Neural progenitor cell (in vitro differentiated cells): ENCODE measurements around the gene FAM53C. TPM values are rescaled to one million over a fixed set of nuclear protein-coding genes. Genes with fewer than 3 reads are reported as not detected.

Experiments used
- DNase-seq: peaks from one replicate; pipeline ENCODE4 v3.0.0-alpha.2; 2016; ENCODE audit warnings: low spot score
- H2AFZ ChIP-seq: fragments of 200-600 bp; sonication (generic); replicated peaks from 2 replicates; pipeline ENCODE4 v1.6.1; 2016; ENCODE audit warnings: antibody characterized with exemption
- H3F3A ChIP-seq: fragments of 200-600 bp; sonication (generic); 2 replicates; pipeline ENCODE4 v1.6.1; 2016; ENCODE audit warnings: antibody characterized with exemption, low read depth
- H3K27ac ChIP-seq: fragments of 200-600 bp; sonication (generic); 2 replicates; pipeline ENCODE4 v1.5.1; 2016; ENCODE audit warnings: mild to moderate bottlenecking
- H3K27me3 ChIP-seq: fragments of 200-600 bp; sonication (generic); 2 replicates; pipeline ENCODE4 v1.6.1; 2016; ENCODE audit warnings: mild to moderate bottlenecking, moderate library complexity
- H3K36me3 ChIP-seq: fragments of 200-600 bp; sonication (generic); 2 replicates; pipeline ENCODE4 v1.5.1; 2016
- H3K4me1 ChIP-seq: fragments of 200-600 bp; sonication (generic); 2 replicates; pipeline ENCODE4 v1.6.1; 2016; ENCODE audit warnings: mixed run types
- H3K4me2 ChIP-seq: fragments of 200-600 bp; sonication (generic); 2 replicates; pipeline ENCODE4 v1.6.1; 2016
- H3K4me3 ChIP-seq: fragments of 200-600 bp; sonication (generic); 2 replicates; pipeline ENCODE4 v1.5.1; 2016
- H3K79me2 ChIP-seq: fragments of 200-600 bp; sonication (generic); 2 replicates; pipeline ENCODE4 v1.6.1; 2016; ENCODE audit warnings: low read depth
- H3K9ac ChIP-seq: fragments of 200-600 bp; sonication (generic); 2 replicates; pipeline ENCODE4 v1.6.1; 2016
- H3K9me3 ChIP-seq: fragments of 200-600 bp; sonication (generic); 2 replicates; pipeline ENCODE4 v1.5.1; 2016; ENCODE audit warnings: low read depth
- H4K20me1 ChIP-seq: fragments of 200-600 bp; sonication (generic); 2 replicates; pipeline ENCODE4 v1.6.1; 2016; ENCODE audit warnings: low read depth
- H3K27ac Mint-ChIP-seq: 3 replicates; pipeline ENCODE4 v1.8.0; 2021; ENCODE audit warnings: mixed read lengths
- H3K27me3 Mint-ChIP-seq: 2 replicates; pipeline ENCODE4 v1.8.0; 2022; ENCODE audit warnings: low read depth, mild to moderate bottlenecking, inconsistent platforms, moderate library complexity, mixed read lengths; ENCODE audit not compliant: insufficient read depth
- H3K36me3 Mint-ChIP-seq: 3 replicates; pipeline ENCODE4 v1.8.0; 2021; ENCODE audit warnings: mixed read lengths
- H3K4me1 Mint-ChIP-seq: 3 replicates; pipeline ENCODE4 v1.8.0; 2021; ENCODE audit warnings: mixed read lengths
- H3K4me3 Mint-ChIP-seq: 3 replicates; pipeline ENCODE4 v1.8.0; 2021; ENCODE audit warnings: mild to moderate bottlenecking, moderate library complexity, mixed read lengths
- H3K9me3 Mint-ChIP-seq: 3 replicates; pipeline ENCODE4 v1.8.0; 2020; ENCODE audit warnings: mixed read lengths
- CTCF ChIP-seq: fragments of 200-600 bp; sonication (generic); IDR thresholded peaks from 2 replicates; pipeline ENCODE4 v1.5.1; 2017; ENCODE audit warnings: antibody characterized with exemption, mild to moderate bottlenecking
- EZH2 ChIP-seq: fragments of 200-600 bp; sonication (generic); IDR thresholded peaks from 2 replicates; pipeline ENCODE4 v1.6.1; 2017; ENCODE audit warnings: antibody characterized with exemption, mild to moderate bottlenecking, moderate library complexity
- EZH2phosphoT487 ChIP-seq: fragments of 200-600 bp; sonication (generic); IDR thresholded peaks from 2 replicates; pipeline ENCODE4 v1.6.1; 2017; ENCODE audit warnings: antibody characterized with exemption
- total RNA-seq: library from RNA; depleted of rRNA; stranded (reverse); fragments of >200 nt; gene quantifications from 2 replicates; pipeline ENCODE4 v1.2.3, GENCODE V29; 2015; ENCODE audit warnings: low replicate concordance

The FAM53C gene
- total RNA-seq, 1 donor from 2014 or later, result 68.0 TPM

- peaks cover 24% of the 10 kb centered on the region for H3F3A ChIP-seq
- Mint-ChIP-seq H3K9me3 (no peaks in the 10 kb centered on the region), H3K36me3 (peaks cover 11% of the 10 kb centered on the region), H3K4me3 (no peak overlapping the region), H3K4me1 (peaks cover 8% of the 10 kb centered on the region), H3K27me3 (no peaks in the 10 kb centered on the region), H3K27ac (no peak overlapping the region)
- H3K36me3 ChIP-seq, result no peaks in the 10 kb centered on the region
- no peak for TF ChIP-seq EZH2
- no peak for TF ChIP-seq EZH2phosphoT487
- TF ChIP-seq CTCF, result no peak
- H2AFZ ChIP-seq, result no peak overlapping the region
- peaks cover 100% of the 10 kb centered on the region for H4K20me1 ChIP-seq
- peaks cover 100% of the 10 kb centered on the region for H3K79me2 ChIP-seq
- no peak overlapping the region for H3K4me2 ChIP-seq
- H3K27ac ChIP-seq, result no peak overlapping the region
- H3K9me3 ChIP-seq, result no peaks in the 10 kb centered on the region
- no peak overlapping the region for H3K9ac ChIP-seq
- no peak overlapping the region for H3K4me3 ChIP-seq
- no peak for DNase-seq
- H3K4me1 ChIP-seq, result peaks cover 10% of the 10 kb centered on the region
- no peaks in the 10 kb centered on the region for H3K27me3 ChIP-seq
These were observed 26.5 kb downstream of the FAM53C start for GRCh38 chr5:138364576-138364975.

- Mint-ChIP-seq H3K9me3 (no peaks in the 10 kb centered on the region), H3K27ac (no peak overlapping the region), H3K4me1 (peaks cover 3% of the 10 kb centered on the region), H3K4me3 (no peak overlapping the region), H3K36me3 (peaks cover 8% of the 10 kb centered on the region), H3K27me3 (no peaks in the 10 kb centered on the region)
- Histone ChIP-seq H3K4me1 (peaks cover 2% of the 10 kb centered on the region), H2AFZ (no peak overlapping the region), H3K9me3 (no peaks in the 10 kb centered on the region), H3K27me3 (no peaks in the 10 kb centered on the region), H3K4me2 (no peak overlapping the region), H3K27ac (no peak overlapping the region), H3K4me3 (no peak overlapping the region), H3F3A (peaks cover 4% of the 10 kb centered on the region), H4K20me1 (peaks cover 98% of the 10 kb centered on the region), H3K36me3 (no peaks in the 10 kb centered on the region), H3K79me2 (peaks cover 100% of the 10 kb centered on the region), H3K9ac (no peak overlapping the region)
- DNase-seq, result no peak
- TF ChIP-seq CTCF (no peak), EZH2phosphoT487 (no peak), EZH2 (no peak)
These were observed 28.7 kb downstream of the FAM53C start for GRCh38 chr5:138366632-138367382.

- no peaks in the 10 kb centered on the region for H3F3A ChIP-seq
- no peak overlapping the region for H3K27ac ChIP-seq
- H2AFZ ChIP-seq, result no peak overlapping the region
- Mint-ChIP-seq H3K4me3 (no peak overlapping the region), H3K9me3 (no peaks in the 10 kb centered on the region), H3K4me1 (peaks cover 3% of the 10 kb centered on the region), H3K27ac (no peak overlapping the region), H3K27me3 (no peaks in the 10 kb centered on the region), H3K36me3 (peaks cover 8% of the 10 kb centered on the region)
- H4K20me1 ChIP-seq, result peaks cover 83% of the 10 kb centered on the region
- H3K9ac ChIP-seq, result no peak overlapping the region
- no peak for DNase-seq
- H3K79me2 ChIP-seq, result peaks cover 100% of the 10 kb centered on the region
- peaks cover 4% of the 10 kb centered on the region for H3K36me3 ChIP-seq
- H3K27me3 ChIP-seq, result no peaks in the 10 kb centered on the region
- TF ChIP-seq EZH2 (no peak), EZH2phosphoT487 (no peak), CTCF (no peak)
- no peaks in the 10 kb centered on the region for H3K4me1 ChIP-seq
- H3K9me3 ChIP-seq, result no peaks in the 10 kb centered on the region
- no peak overlapping the region for H3K4me3 ChIP-seq
- no peak overlapping the region for H3K4me2 ChIP-seq
These were observed 31.2 kb downstream of the FAM53C start for GRCh38 chr5:138369261-138369660.
